ENCODE measurements around the gene ITPR2. TPM values are rescaled to one million over a fixed set of nuclear protein-coding genes. Genes with fewer than 3 reads are reported as not detected.

The ITPR2 gene
- polyA plus RNA-seq, 1 experiment: 3.5 TPM

GRCh38 chr12:26696613-26697092 is 136.3 kb downstream of the ITPR2 start:
- CTCF ChIA-PET: interaction anchor here (1.2 kb wide), 2 partner anchors 45 to 188 kb away, joined by 3 to 6 read pairs; no protein-coding TSS in a partner anchor
- Histone ChIP-seq H3K27me3 (ENCODE audit: control insufficient read depth, insufficient read depth, low read length) (no peaks in the 10 kb centered on the region), H3K36me3 (ENCODE audit: control insufficient read depth, insufficient read depth, low read length) (no peaks in the 10 kb centered on the region), H3K4me3 (ENCODE audit: low read depth, low read length) (no peak overlapping the region)
- TF ChIP-seq, protein P1, sequence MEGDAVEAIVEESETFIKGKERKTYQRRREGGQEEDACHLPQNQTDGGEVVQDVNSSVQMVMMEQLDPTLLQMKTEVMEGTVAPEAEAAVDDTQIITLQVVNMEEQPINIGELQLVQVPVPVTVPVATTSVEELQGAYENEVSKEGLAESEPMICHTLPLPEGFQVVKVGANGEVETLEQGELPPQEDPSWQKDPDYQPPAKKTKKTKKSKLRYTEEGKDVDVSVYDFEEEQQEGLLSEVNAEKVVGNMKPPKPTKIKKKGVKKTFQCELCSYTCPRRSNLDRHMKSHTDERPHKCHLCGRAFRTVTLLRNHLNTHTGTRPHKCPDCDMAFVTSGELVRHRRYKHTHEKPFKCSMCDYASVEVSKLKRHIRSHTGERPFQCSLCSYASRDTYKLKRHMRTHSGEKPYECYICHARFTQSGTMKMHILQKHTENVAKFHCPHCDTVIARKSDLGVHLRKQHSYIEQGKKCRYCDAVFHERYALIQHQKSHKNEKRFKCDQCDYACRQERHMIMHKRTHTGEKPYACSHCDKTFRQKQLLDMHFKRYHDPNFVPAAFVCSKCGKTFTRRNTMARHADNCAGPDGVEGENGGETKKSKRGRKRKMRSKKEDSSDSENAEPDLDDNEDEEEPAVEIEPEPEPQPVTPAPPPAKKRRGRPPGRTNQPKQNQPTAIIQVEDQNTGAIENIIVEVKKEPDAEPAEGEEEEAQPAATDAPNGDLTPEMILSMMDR (IDR thresholded peaks at IDR 0.05; ENCODE audit: insufficient read depth, low read depth, low read length): no peak
- no peak for DNase-seq (ENCODE audit: low read depth)
- POLR2A ChIA-PET: no interaction called here

DNA sequence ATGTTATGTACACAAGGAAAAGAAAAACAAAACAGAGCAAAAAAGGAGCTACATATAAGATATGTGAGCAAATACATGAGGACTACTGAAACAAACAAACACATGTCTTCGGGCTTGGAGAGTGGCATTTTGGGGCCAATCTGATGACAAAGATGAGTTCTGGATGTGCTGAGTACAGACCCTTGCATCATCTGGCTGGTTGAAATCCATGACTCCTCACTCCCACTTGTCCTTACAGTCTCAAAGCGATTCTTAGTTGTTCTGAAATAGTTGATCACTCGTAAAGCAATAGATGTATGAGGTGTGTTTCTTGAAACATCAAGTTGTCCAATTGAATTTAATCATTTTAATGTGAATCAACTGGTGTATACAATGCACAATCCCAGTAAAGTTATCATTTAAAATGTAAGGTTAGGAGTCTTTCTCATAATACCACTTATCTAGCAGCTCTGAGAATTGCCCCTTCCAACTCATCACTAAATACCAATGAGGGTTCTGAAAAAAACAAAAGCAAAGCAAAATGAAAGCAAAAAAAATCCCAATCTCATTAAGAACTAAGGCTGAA is 136.9 kb downstream of the ITPR2 start:
- no peak for DNase-seq (ENCODE audit: low read depth)
- H3K36me3 ChIP-seq (ENCODE audit: control insufficient read depth, insufficient read depth, low read length): no peaks in the 10 kb centered on the region
- ChIA-PET POLR2A (no interaction called here), CTCF (interaction anchor here (1.2 kb wide), 1 partner anchor 189 kb away, joined by 3 read pairs; no protein-coding TSS in a partner anchor)
- H3K4me3 ChIP-seq (ENCODE audit: low read depth, low read length): no peak overlapping the region
- TF ChIP-seq, protein P1 (IDR thresholded peaks at IDR 0.05; ENCODE audit: insufficient read depth, low read depth, low read length): no peak
- H3K27me3 ChIP-seq (ENCODE audit: control insufficient read depth, insufficient read depth, low read length): no peaks in the 10 kb centered on the region

- H3K27me3 ChIP-seq (ENCODE audit: control insufficient read depth, insufficient read depth, low read length): no peaks in the 10 kb centered on the region
- DNase-seq (ENCODE audit: low read depth): no peak
- CTCF ChIA-PET: interaction anchor here (1.4 kb wide), 1 partner anchor 597 kb away, joined by 4 read pairs; no protein-coding TSS in a partner anchor
- TF ChIP-seq, protein P1 (IDR thresholded peaks at IDR 0.05; ENCODE audit: insufficient read depth, low read depth, low read length): no peak
- H3K36me3 ChIP-seq (ENCODE audit: control insufficient read depth, insufficient read depth, low read length): no peaks in the 10 kb centered on the region
- POLR2A ChIA-PET: no interaction called here
- no peak overlapping the region for H3K4me3 ChIP-seq (ENCODE audit: low read depth, low read length)
Observed at GRCh38 chr12:26694402-26694801, 138.6 kb downstream of the ITPR2 start.

- H3K36me3 ChIP-seq (ENCODE audit: control insufficient read depth, insufficient read depth, low read length): no peaks in the 10 kb centered on the region
- no peaks in the 10 kb centered on the region for H3K27me3 ChIP-seq (ENCODE audit: control insufficient read depth, insufficient read depth, low read length)
- no peak for DNase-seq (ENCODE audit: low read depth)
- H3K4me3 ChIP-seq (ENCODE audit: low read depth, low read length): no peak overlapping the region
- ChIA-PET CTCF (interaction anchor here (0.7 to 1.9 kb wide), 5 partner anchors 9 to 573 kb away, joined by 3 to 4 read pairs (median 4); no protein-coding TSS in a partner anchor), POLR2A (no interaction called here)
- TF ChIP-seq, protein P1 (IDR thresholded peaks at IDR 0.05; ENCODE audit: insufficient read depth, low read depth, low read length): no peak
Observed at GRCh38 chr12:26692407-26692806, 140.6 kb downstream of the ITPR2 start.

- ChIA-PET POLR2A (no interaction called here), CTCF (interaction anchor here (1.3 to 1.9 kb wide), 3 partner anchors 13 to 572 kb away, joined by 3 to 4 read pairs (median 4); no protein-coding TSS in a partner anchor)
- no peak overlapping the region for H3K4me3 ChIP-seq (ENCODE audit: low read depth, low read length)
- H3K27me3 ChIP-seq (ENCODE audit: control insufficient read depth, insufficient read depth, low read length): no peaks in the 10 kb centered on the region
- no peaks in the 10 kb centered on the region for H3K36me3 ChIP-seq (ENCODE audit: control insufficient read depth, insufficient read depth, low read length)
- peak; percentile 90 for DNase-seq (ENCODE audit: low read depth)
- TF ChIP-seq, protein P1 (IDR thresholded peaks at IDR 0.05; ENCODE audit: insufficient read depth, low read depth, low read length): no peak
Observed at GRCh38 chr12:26691234-26691970, 141.6 kb downstream of the ITPR2 start.

Data from BJ (cell line).